K562 (cell line): ENCODE results near the gene SH3BP5. TPM values are rescaled to one million over a fixed set of nuclear protein-coding genes. Genes with fewer than 3 reads are reported as not detected.

Experiments
- ATAC-seq: fragments of 200-7000 bp; cut with Tn5 transposase; 3 replicates; pipeline ENCODE4 v1.9.1; 2020; ENCODE audit warnings: moderate library complexity
- BruUV-seq: library from RNA; stranded (reverse); fragments of 400-500 nt; replicated peaks from 2 replicates; lab custom pipeline; 2021; lab: Mats Ljungman, UMichigan
- CTCF ChIA-PET: fragments of 300-600 bp; formaldehyde crosslinking; extraction: SDS; loops from one replicate; lab custom pipeline; 2021; ENCODE audit warnings: low intra/inter-chr PET ratio; lab: Yijun Ruan, JAX
- POLR2A ChIA-PET: fragments of 300-600, 350-650 bp; sonication (Branson Sonifier 250); formaldehyde crosslinking; extraction: SDS; loops from one replicate; lab custom pipeline; 2021; ENCODE audit warnings: antibody characterized with exemption, inconsistent platforms; lab: Yijun Ruan, JAX
- DNase-seq, 4 experiments: peaks; one replicate each; pipeline versions ENCODE4 v3.0.0 to v3.0.0-alpha.2; 2011 to 2018; ENCODE audit warnings: low spot score in 3 of 4, mixed read lengths in 3 of 4; ENCODE audit errors: extremely low read depth in 1 of 4
- FAIRE-seq: peaks from 2 replicates; lab custom pipeline; 2011; peaks lifted over from hg19 to GRCh38; lab: Jason Lieb, UNC
- H2AFZ ChIP-seq: 2 replicates; pipeline ENCODE4 v1.6.0; 2011; ENCODE audit warnings: low read depth, low read length, control low read depth, inconsistent platforms
- H3K27ac ChIP-seq: fragments of 200-600 bp; 3 replicates; pipeline ENCODE4 v1.8.0; 2011; ENCODE audit warnings: low read depth, mild to moderate bottlenecking, control low read depth, inconsistent platforms, low read length, moderate library complexity, mixed read lengths; ENCODE audit errors: extremely low read depth
- H3K27me3 ChIP-seq, 2 experiments: fragments of 300-600 bp in 1 of 2; 2 replicates in 1 of 2; 3 replicates in 1 of 2; pipeline versions ENCODE4 v1.6.0 to v1.8.0; 2011; ENCODE audit warnings: inconsistent platforms in 2 of 2, low read length in 2 of 2, mild to moderate bottlenecking in 1 of 2, mixed read lengths in 1 of 2, moderate library complexity in 1 of 2; ENCODE audit not compliant: control insufficient read depth in 2 of 2, insufficient read depth in 2 of 2
- H3K36me3 ChIP-seq: fragments of 300-600 bp; 3 replicates; pipeline ENCODE4 v1.8.0; 2011; ENCODE audit warnings: mild to moderate bottlenecking, low read length, inconsistent platforms; ENCODE audit not compliant: control insufficient read depth, insufficient read depth
- H3K4me1 ChIP-seq, 2 experiments: fragments of 200-600 bp in 1 of 2; replicated peaks in 1 of 2; 2 replicates in 1 of 2; 3 replicates in 1 of 2; pipeline versions ENCODE4 v1.5.1 to v1.8.0; 2011; ENCODE audit warnings: inconsistent platforms in 2 of 2, low read length in 2 of 2, mild to moderate bottlenecking in 1 of 2, mixed read lengths in 1 of 2, moderate library complexity in 1 of 2; ENCODE audit not compliant: control insufficient read depth in 2 of 2, insufficient read depth in 2 of 2
- H3K4me2 ChIP-seq: 2 replicates; pipeline ENCODE4 v1.6.1; 2011; ENCODE audit warnings: low read length, control low read depth, inconsistent platforms, mixed read lengths; ENCODE audit not compliant: insufficient read depth
- H3K4me3 ChIP-seq: fragments of 200-600 bp; sonication (generic), shearing (Covaris generic); 2 replicates; pipeline ENCODE4 v1.5.1; 2016; ENCODE audit warnings: control low read depth, inconsistent platforms
- H3K79me2 ChIP-seq: fragments of 200-600 bp; 3 replicates; pipeline ENCODE4 v1.8.0; 2011; ENCODE audit warnings: low read length, inconsistent platforms; ENCODE audit not compliant: control insufficient read depth, insufficient read depth
- H3K9ac ChIP-seq, 2 experiments: 2 replicates each; pipeline versions ENCODE4 v1.6.0 to v1.6.1; 2011; ENCODE audit warnings: low read depth in 2 of 2, low read length in 2 of 2, control low read depth in 1 of 2, inconsistent platforms in 1 of 2, mild to moderate bottlenecking in 1 of 2, mixed read lengths in 1 of 2; ENCODE audit not compliant: insufficient read depth in 1 of 2
- H3K9me1 ChIP-seq: one replicate; pipeline ENCODE4 v1.6.0; 2011; ENCODE audit warnings: inconsistent platforms, mild to moderate bottlenecking, low read length, moderate library complexity; ENCODE audit not compliant: control insufficient read depth, insufficient read depth
- H3K9me3 ChIP-seq: replicated peaks from 2 replicates; pipeline ENCODE4 v1.5.1; 2011; ENCODE audit warnings: low read depth, low read length, inconsistent platforms; ENCODE audit not compliant: control insufficient read depth, insufficient read depth
- H4K20me1 ChIP-seq: replicated peaks from 2 replicates; pipeline ENCODE4 v1.6.1; 2011; ENCODE audit warnings: low read length, inconsistent platforms, mixed read lengths; ENCODE audit not compliant: control insufficient read depth, insufficient read depth
- ARHGAP35 ChIP-seq: fragments of 450-650 bp; IDR thresholded peaks from 2 replicates; pipeline ENCODE4 v1.6.1; 2018; ENCODE audit not compliant: partially characterized antibody
- BCL6 ChIP-seq: fragments of 250-450 bp; sonication (Bioruptor Pico); IDR thresholded peaks from 2 replicates; pipeline ENCODE4 v1.4.0; 2020
- BMI1 ChIP-seq: fragments of 150-350 bp; IDR thresholded peaks from 2 replicates; pipeline ENCODE4 v1.6.1; 2014; ENCODE audit warnings: low read length
- DNMT1 ChIP-seq: fragments of 450-650 bp; IDR thresholded peaks from 2 replicates; pipeline ENCODE4 v1.6.1; 2016; ENCODE audit warnings: antibody characterized with exemption, mild to moderate bottlenecking
- EP400 ChIP-seq: fragments of 450-650 bp; IDR thresholded peaks from 2 replicates; pipeline ENCODE4 v1.6.1; 2017; ENCODE audit warnings: antibody characterized with exemption, mild to moderate bottlenecking, moderate library complexity
- FOSL1 ChIP-seq: fragments of 200-800 bp; sonication (Bioruptor generic); conservative IDR thresholded peaks from 2 replicates; pipeline ENCODE4 v1.6.1; 2016; ENCODE audit warnings: missing genetic modification characterization, missing compliant biosample characterization
- HCFC1 ChIP-seq: IDR thresholded peaks from 2 replicates; pipeline ENCODE4 v1.6.1; 2012; ENCODE audit warnings: low read depth, low read length, improper control_type of control experiment
- LCOR ChIP-seq: sonication (generic); formaldehyde crosslinking; IDR thresholded peaks from 2 replicates; pipeline ENCODE4 v1.8.0; 2022; ENCODE audit warnings: mild to moderate bottlenecking, missing genetic modification reagents
- MBD2 ChIP-seq: sonication (generic); IDR thresholded peaks from 2 replicates; pipeline ENCODE4 v1.6.1; 2016; ENCODE audit warnings: low read depth, borderline replicate concordance
- NFIX ChIP-seq: fragments of 250-450 bp; sonication (Bioruptor Pico); IDR thresholded peaks from 2 replicates; pipeline ENCODE4 v1.4.0; 2020; ENCODE audit warnings: low read depth, mild to moderate bottlenecking, moderate library complexity
- NONO ChIP-seq, 2 experiments: fragments of 200-400 bp in 1 of 2; fragments of 450-650 bp in 1 of 2; formaldehyde crosslinking in 1 of 2; IDR thresholded peaks; 2 replicates each; pipeline ENCODE4 v1.6.1; 2017; ENCODE audit warnings: low read depth in 2 of 2, mild to moderate bottlenecking in 2 of 2, moderate library complexity in 2 of 2, low read length in 1 of 2
- PHTF2 ChIP-seq: fragments of 250-450 bp; sonication (Bioruptor Pico); IDR thresholded peaks from 2 replicates; pipeline ENCODE4 v1.5.0; 2021; ENCODE audit warnings: mild to moderate bottlenecking
- RBM15 ChIP-seq: fragments of 200-400 bp; formaldehyde crosslinking; IDR thresholded peaks from 2 replicates; pipeline ENCODE4 v1.6.1; 2018; ENCODE audit warnings: mild to moderate bottlenecking, low read length, moderate library complexity; ENCODE audit not compliant: insufficient read depth
- SOX6 ChIP-seq: fragments of 450-650 bp; IDR thresholded peaks from 2 replicates; pipeline ENCODE4 v1.6.1; 2014; ENCODE audit warnings: mild to moderate bottlenecking
- TBL1XR1 ChIP-seq, 2 experiments: IDR thresholded peaks; 2 replicates each; pipeline ENCODE4 v1.6.1; 2012; ENCODE audit warnings: improper control_type of control experiment in 2 of 2, low read length in 2 of 2, mild to moderate bottlenecking in 1 of 2
- ZEB2 ChIP-seq: fragments of 450-650 bp; IDR thresholded peaks from 2 replicates; pipeline ENCODE4 v1.6.1; 2016
- ZKSCAN1 ChIP-seq: fragments of 150-350 bp; IDR thresholded peaks from 2 replicates; pipeline ENCODE4 v1.6.1; 2016; ENCODE audit warnings: low read depth, low read length
- ZKSCAN3 ChIP-seq: fragments of 250-450 bp; sonication (Bioruptor Pico); IDR thresholded peaks from 2 replicates; pipeline ENCODE4 v1.4.0; 2020
- ZNF347 ChIP-seq: fragments of 450-650 bp; formaldehyde crosslinking; IDR thresholded peaks from 2 replicates; pipeline ENCODE4 v1.4.0; 2020; ENCODE audit warnings: low read depth, mild to moderate bottlenecking, moderate library complexity
- ZNF551 ChIP-seq: fragments of 250-450 bp; sonication (Bioruptor Pico); IDR thresholded peaks from 2 replicates; pipeline ENCODE4 v1.5.0; 2021; ENCODE audit warnings: mild to moderate bottlenecking, moderate library complexity
- WGBS: fragments of 100-300 bp; shearing (Covaris generic); methylation state at CpG from one replicate; pipeline ENCODE4 v1.1.6; 2016; ENCODE audit warnings: low coverage, mixed read lengths; ENCODE audit not compliant: insufficient coverage; ENCODE audit errors: missing lambda C conversion rate; 5-methylcytosine and 5-hydroxymethylcytosine counted together
- in situ Hi-C: fragments of 300-500 bp; cut with MboI; formaldehyde crosslinking; loops from 4 replicates; pipeline ENCODE4 v1.15.0; 2018; ENCODE audit warnings: inconsistent platforms, mixed read lengths
- intact Hi-C: fragments of 100-400 bp; cut with micrococcal nuclease; formaldehyde crosslinking; loops from 2 replicates; pipeline ENCODE4 v1.14.2; 2022
- polyA plus RNA-seq, 8 experiments: library from polyadenylated mRNA; depleted of rRNA in 4 of 8; stranded (reverse) in 5 of 8; unstranded in 3 of 8; fragments of >200 nt; fragmentation: Nextera tagmentation in 2 of 8; fragmentation: Illumina TruSeq in 1 of 8; extraction: Ambion mirVana in 2 of 8; extraction: Trizol in 1 of 8; gene quantifications; 2 replicates each; pipeline versions ENCODE4 v1.2.1 to v1.2.3, GENCODE V29; 2011 to 2014; ENCODE audit warnings: inconsistent platforms in 1 of 8, missing spikeins in 1 of 8
- total RNA-seq, 7 experiments: library from RNA; depleted of rRNA in 6 of 7; stranded (reverse); fragments of >200 nt in 6 of 7; fragmentation: Illumina TruSeq in 2 of 7; extraction: Trizol in 2 of 7; gene quantifications; 2 replicates each; pipeline versions ENCODE4 v1.2.1 to v1.2.3, GENCODE V29; 2011 to 2021; ENCODE audit warnings: low replicate concordance in 1 of 7
- TF ChIP-seq, protein P1 (sequence below): sonication (generic); formaldehyde crosslinking; IDR thresholded peaks from 2 replicates; pipeline ENCODE4 v1.9.0; 2022; ENCODE audit warnings: mild to moderate bottlenecking, missing genetic modification reagents
- TF ChIP-seq, protein P2 (sequence below): fragments of 250-450 bp; sonication (Bioruptor Pico); IDR thresholded peaks from 2 replicates; pipeline ENCODE4 v1.8.0; 2021; ENCODE audit warnings: moderate library complexity, mild to moderate bottlenecking, inconsistent platforms
- TF ChIP-seq, protein P3 (sequence below): sonication (generic); formaldehyde crosslinking; IDR thresholded peaks from 2 replicates; pipeline ENCODE4 v1.8.0; 2022; ENCODE audit warnings: mild to moderate bottlenecking, missing genetic modification reagents

Gene SH3BP5
- total and polyA plus RNA-seq, 9 of the 15 experiments (the other 6 are each of a cell fraction or from before 2014, with no cell fraction given) = 2.9 to 29.0 (median 14.9) TPM

DNA sequence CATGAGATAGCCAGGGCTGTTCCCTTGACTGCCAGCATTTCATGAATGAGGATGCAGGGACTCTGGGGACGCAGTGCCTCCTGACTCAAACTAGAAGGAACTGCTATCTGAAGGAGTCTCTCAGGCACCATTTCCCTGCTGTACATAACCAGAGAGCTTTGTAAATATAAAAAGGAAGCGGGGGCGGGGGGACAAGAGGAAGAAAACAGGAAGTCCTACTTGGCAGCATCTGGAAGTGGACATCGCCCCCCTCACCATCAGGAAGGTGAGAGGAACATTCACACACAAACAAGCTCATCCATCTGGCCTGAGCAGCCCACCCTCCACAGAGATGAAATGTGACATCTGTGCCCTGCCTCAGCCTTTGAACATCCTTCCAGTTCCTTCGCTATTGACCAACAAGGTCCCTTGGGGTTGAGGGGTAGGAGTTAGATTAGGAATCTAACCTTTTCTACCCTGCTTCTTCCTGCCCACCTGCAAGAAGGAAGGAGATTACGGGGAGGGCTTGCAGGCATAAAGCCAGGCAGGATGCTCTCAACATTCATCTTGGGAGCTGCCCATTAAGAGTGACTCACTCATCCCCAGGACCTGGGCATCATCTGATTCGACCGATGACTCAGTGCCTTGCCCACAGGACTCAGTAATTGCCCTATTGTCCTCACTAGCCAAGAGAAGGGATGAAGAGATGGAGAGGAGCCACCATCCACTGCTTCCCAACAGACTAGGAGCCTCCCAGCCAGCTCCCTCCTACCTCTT is 31.9 kb downstream of the SH3BP5 start:
- no peaks in the 10 kb centered on the region for H3K9me1 ChIP-seq
- no peaks in the 10 kb centered on the region for H4K20me1 ChIP-seq
- peaks cover 4% of the 10 kb centered on the region; the same call in 1 of the 3 replicates for H3K79me2 ChIP-seq
- peak; percentile 10; the same call in 2 of the 3 replicates for ATAC-seq
- peaks cover 45 to 49% of the 10 kb centered on the region in 2 experiments for H3K4me1 ChIP-seq
- FAIRE-seq = no peak
- POLR2A ChIA-PET = interaction anchor here (0.7 to 3.5 kb wide), 5 partner anchors 7 to 67 kb away, joined by 3 to 21 read pairs (median 4); no protein-coding TSS in a partner anchor
- CTCF ChIA-PET = no interaction called here
- in situ Hi-C loops (no loop called here), intact Hi-C loops (no loop called here)
- no peak overlapping the region for H3K4me3 ChIP-seq
- WGBS = 63% methylated on average over 7 of the region's 8 CpGs
- H3K27ac ChIP-seq = no peak overlapping the region
- no peak overlapping the region for H2AFZ ChIP-seq
- no peaks in the 10 kb centered on the region for H3K27me3 ChIP-seq
- no TSS peak for BruUV-seq
- no peaks in the 10 kb centered on the region for H3K9me3 ChIP-seq
- H3K9ac ChIP-seq = no peak overlapping the region
- DNase-seq = no peak
- peaks cover 20% of the 10 kb centered on the region for H3K36me3 ChIP-seq
- no peak overlapping the region for H3K4me2 ChIP-seq
- TF ChIP-seq EP400 = no peak
- no peak for TF ChIP-seq HCFC1
- no peak for TF ChIP-seq ZNF347 (CRISPR knock-in tag)
- TF ChIP-seq RBM15 = no peak
- TF ChIP-seq, protein P1, sequence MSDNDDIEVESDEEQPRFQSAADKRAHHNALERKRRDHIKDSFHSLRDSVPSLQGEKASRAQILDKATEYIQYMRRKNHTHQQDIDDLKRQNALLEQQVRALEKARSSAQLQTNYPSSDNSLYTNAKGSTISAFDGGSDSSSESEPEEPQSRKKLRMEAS = peak; percentile 26; the same call in 1 of the 2 replicates
- no peak for TF ChIP-seq BCL6 (CRISPR knock-in tag)
- no peak for TF ChIP-seq NONO (IDR thresholded peaks at IDR 0.05; ENCODE audit: low read depth in 2 of 2, low read length in 1 of 2)
- no peak for TF ChIP-seq PHTF2 (CRISPR knock-in tag)
- no peak for TF ChIP-seq NFIX
- TF ChIP-seq ZKSCAN1 = no peak
- TF ChIP-seq ZKSCAN3 (CRISPR knock-in tag) = no peak
- TF ChIP-seq, protein P2, sequence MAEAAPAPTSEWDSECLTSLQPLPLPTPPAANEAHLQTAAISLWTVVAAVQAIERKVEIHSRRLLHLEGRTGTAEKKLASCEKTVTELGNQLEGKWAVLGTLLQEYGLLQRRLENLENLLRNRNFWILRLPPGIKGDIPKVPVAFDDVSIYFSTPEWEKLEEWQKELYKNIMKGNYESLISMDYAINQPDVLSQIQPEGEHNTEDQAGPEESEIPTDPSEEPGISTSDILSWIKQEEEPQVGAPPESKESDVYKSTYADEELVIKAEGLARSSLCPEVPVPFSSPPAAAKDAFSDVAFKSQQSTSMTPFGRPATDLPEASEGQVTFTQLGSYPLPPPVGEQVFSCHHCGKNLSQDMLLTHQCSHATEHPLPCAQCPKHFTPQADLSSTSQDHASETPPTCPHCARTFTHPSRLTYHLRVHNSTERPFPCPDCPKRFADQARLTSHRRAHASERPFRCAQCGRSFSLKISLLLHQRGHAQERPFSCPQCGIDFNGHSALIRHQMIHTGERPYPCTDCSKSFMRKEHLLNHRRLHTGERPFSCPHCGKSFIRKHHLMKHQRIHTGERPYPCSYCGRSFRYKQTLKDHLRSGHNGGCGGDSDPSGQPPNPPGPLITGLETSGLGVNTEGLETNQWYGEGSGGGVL = no peak
- TF ChIP-seq DNMT1 = no peak
- TF ChIP-seq FOSL1 (tag) = peak; percentile 85
- TF ChIP-seq ZEB2 = peak; percentile 22; the same call in 1 of the 2 replicates
- no peak for TF ChIP-seq MBD2
- no peak for TF ChIP-seq BMI1
- no peak for TF ChIP-seq LCOR (CRISPR knock-in tag)
- TF ChIP-seq TBL1XR1 (IDR thresholded peaks at IDR 0.05; ENCODE audit: low read length in 2 of 2) = no peak
- TF ChIP-seq SOX6 = no peak
- TF ChIP-seq ZNF551 (CRISPR knock-in tag) = no peak
- TF ChIP-seq, protein P3, sequence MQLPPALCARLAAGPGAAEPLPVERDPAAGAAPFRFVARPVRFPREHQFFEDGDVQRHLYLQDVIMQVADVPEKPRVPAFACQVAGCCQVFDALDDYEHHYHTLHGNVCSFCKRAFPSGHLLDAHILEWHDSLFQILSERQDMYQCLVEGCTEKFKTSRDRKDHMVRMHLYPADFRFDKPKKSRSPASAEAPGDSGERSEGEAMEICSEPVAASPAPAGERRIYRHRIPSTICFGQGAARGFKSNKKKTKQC (CRISPR knock-in tag) = no peak
- no peak for TF ChIP-seq ARHGAP35
